SK-N-DZ (cell line): ENCODE data around the gene DYNC1LI1. TPM values are rescaled to one million over a fixed set of nuclear protein-coding genes. Genes with fewer than 3 reads are reported as not detected.

Experiments
- DNase-seq: peaks from one replicate; pipeline ENCODE4 v3.0.0-alpha.2; 2015; ENCODE audit warnings: low spot score
- polyA plus RNA-seq, 2 experiments: library from polyadenylated mRNA; depleted of rRNA; stranded (reverse); fragments of >200 nt; gene quantifications; 2 replicates each; pipeline ENCODE4 v1.2.3, GENCODE V29; 2014

Gene DYNC1LI1
- polyA plus RNA-seq (2014; cell fraction: cytosol; rRNA removed): 77.1 and 81.4 TPM in 2 replicates
- 41.3 and 64.1 TPM in 2 replicates for polyA plus RNA-seq (2014; cell fraction: nucleus; rRNA removed)

GRCh38 chr3:32570421-32571191 is at the start of gene DYNC1LI1:
DYNC1LI1 (minus strand) TSS chr3:32570858; CDS start chr3:32570770, 88 bp downstream.
- DNase-seq: peak; percentile 92

- no peak for DNase-seq
These were observed 48.7 kb upstream of the DYNC1LI1 start for GRCh38 chr3:32619395-32619794.

- DNase-seq: no peak
These were observed 45.8 kb upstream of the DYNC1LI1 start for GRCh38 chr3:32616267-32616962.

DNA sequence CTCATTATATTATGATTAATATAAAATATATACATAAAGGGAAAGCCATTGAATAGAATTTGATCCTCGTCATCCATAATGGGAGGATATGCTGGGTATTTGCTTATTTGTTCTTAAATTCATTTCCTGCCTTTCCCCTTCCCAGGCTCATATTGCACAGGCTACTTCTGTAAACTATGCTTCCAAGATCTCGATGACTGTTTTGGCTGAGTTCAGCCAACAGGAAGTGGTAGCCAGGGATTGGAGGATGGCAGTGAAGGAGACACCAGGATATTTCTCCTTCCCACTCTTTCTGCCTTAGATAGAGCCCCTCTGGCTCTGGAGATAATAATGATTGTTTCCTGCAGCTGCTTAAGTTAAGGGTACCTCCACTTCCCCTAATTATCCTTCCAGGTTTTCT is 44.3 kb upstream of the DYNC1LI1 start:
- DNase-seq: no peak

- DNase-seq: no peak
These were observed 42.5 kb upstream of the DYNC1LI1 start for GRCh38 chr3:32613183-32613582.

DNA sequence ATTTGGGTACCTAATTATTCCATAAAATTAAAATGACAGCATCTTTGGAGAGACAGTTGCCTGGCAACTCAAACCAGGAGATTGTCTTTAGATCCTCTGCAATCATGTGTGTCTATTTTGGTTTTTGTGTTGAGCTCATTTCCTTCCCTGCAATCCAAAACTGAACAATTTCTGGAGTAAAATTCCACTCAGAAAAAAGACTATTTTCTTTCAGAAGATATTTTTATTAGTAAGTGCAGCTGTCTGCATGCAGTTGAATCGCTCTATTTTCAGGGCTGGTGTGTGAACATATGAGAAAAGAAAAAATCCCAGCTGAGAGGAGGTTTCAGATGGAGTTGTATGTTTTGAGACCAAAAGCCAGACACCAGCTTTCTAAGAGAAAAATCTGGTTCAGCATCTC is 41.9 kb upstream of the DYNC1LI1 start:
- DNase-seq: no peak

DNA sequence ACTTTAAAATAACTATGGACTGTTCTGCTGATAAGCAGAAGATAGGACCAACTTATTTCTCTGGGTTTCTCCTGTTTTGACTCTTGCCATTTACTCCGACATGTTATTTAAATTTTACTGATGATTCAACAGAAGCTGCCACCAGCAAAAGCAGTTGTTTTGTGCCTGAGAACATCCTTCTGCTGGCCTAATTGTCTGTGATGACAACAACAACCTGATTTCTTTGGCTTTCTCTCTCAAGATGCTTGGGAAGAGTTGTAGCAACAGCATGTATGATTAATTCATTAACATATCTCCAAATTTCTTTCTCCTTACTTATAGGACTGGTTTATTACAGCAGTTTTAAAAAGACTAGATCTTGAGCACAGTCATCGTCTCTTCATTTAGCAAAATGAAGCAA is 36.9 kb upstream of the DYNC1LI1 start:
- DNase-seq: no peak

DNA sequence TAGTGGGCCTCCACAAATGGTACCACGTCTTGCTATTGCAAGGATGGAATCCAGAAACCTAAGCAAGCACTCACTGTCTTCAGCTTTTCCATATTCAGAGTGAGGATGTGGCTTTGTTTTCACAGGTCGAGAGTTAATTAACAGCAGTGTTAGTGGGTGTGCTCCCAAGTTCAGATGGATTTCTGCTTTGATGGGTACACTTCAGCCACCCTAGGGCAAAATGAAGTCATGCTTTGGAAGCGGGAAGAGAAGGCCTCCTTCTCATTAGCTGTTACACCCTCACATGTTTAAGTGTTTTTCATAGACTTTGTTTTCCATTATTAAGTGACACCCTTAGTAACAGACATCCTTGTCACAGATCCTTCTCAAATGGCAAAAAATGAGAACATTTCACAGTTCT is 36.3 kb upstream of the DYNC1LI1 start:
- no peak for DNase-seq

DNA sequence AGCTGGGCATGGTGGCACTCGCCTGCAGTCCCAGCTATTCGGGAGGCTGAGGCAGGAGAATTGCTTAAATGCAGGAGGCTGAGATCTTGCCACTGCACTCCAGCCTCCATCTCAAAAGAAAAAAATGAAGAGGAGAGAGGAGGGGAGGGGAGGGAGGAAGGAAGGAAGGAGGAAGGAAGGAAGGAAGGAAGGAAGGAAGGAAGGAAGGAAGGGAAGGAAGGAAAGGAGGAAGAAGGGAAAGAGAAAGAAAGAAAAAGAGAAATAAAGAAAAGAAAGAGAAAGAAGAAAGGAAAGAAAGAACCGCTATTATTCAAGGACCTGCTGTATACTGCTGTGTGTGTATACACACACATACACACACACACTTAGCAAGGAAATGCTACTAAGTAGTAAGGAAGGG is 35.6 kb upstream of the DYNC1LI1 start:
- no peak for DNase-seq

DNA sequence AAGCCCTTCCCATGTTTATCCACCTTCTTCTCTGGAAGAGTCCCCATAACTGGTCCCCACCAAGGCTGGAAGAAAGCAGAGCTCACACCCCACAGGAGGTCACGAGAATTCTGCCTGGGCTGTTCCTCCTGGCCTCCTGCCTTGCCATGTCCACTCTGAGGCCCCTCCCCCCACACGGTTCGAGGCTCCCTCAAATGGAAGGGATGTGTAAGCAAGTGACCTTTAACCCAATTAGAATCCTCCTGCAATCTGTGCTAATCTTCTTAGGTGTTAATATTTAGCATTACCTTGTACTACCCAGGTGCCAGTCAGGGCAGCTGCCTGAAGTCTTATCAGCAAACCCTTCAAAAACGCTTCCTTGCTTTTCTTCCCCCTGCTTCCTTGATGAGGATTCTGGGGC is 32.4 kb upstream of the DYNC1LI1 start:
- DNase-seq: no peak

DNA sequence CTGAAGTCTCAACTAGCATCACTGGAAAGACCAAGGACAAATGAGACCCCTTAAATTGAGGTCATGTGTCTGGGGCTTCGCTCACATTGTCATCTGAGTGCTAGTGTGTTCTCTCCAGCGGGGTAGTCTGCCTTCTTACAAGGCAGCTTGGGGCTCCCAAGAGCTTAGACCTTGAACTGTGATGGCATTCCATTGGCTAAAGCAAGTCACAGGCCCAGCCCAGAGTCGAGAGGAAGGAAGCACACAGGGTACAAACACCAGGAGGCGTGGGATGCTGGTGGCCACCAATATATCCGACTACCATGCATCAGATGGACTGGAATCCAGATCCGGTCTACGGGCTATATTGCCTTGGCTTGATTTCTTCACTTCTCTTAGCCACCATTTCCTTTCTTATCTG is 31.5 kb upstream of the DYNC1LI1 start:
- DNase-seq: no peak

DNA sequence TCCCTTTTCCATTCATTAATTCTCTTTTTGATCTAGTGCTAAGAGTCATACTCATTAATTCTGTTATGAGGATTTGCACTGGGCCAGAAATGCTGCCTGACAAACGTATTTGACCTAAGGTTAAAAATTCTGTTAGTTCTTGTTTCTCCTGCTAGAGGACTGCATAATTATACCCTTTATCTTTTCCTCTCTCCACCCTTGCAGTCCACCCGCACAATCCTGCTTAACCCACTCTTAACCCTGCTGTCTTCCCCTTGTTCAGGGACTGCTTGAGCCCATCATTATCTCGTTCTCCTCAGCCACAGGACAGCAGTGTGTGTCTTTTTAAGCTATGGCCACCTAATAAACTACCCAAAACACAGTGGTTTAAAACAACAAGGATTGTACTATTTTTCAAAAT is 31.1 kb upstream of the DYNC1LI1 start:
- DNase-seq: no peak

GRCh38 chr3:32597656-32598055 is 27.0 kb upstream of the DYNC1LI1 start:
- DNase-seq: no peak

GRCh38 chr3:32596909-32597369 is 26.3 kb upstream of the DYNC1LI1 start:
- no peak for DNase-seq

- DNase-seq: no peak
These were observed 25.7 kb upstream of the DYNC1LI1 start for GRCh38 chr3:32596282-32596908.

DNA sequence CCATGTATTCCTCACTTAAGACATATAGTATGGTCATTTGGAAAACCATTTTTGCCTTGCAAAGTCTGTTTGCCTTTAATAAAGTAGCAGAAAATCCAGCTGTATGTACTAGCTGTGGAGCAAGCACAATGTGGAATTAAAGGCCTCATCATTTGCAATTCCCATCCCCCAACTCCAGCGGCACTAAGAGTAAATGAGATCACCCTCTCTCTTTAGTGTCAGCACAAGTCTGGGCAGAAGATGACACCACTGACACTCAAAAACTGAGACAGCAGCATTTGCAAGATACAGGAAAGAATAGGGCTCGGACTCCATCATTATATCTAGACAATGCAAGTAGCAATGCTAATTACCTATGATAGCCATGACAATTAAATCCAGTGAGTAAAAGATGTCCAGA is 24.7 kb upstream of the DYNC1LI1 start:
- no peak for DNase-seq

- DNase-seq: no peak
These were observed 23.4 kb upstream of the DYNC1LI1 start for GRCh38 chr3:32593903-32594525.

DNA sequence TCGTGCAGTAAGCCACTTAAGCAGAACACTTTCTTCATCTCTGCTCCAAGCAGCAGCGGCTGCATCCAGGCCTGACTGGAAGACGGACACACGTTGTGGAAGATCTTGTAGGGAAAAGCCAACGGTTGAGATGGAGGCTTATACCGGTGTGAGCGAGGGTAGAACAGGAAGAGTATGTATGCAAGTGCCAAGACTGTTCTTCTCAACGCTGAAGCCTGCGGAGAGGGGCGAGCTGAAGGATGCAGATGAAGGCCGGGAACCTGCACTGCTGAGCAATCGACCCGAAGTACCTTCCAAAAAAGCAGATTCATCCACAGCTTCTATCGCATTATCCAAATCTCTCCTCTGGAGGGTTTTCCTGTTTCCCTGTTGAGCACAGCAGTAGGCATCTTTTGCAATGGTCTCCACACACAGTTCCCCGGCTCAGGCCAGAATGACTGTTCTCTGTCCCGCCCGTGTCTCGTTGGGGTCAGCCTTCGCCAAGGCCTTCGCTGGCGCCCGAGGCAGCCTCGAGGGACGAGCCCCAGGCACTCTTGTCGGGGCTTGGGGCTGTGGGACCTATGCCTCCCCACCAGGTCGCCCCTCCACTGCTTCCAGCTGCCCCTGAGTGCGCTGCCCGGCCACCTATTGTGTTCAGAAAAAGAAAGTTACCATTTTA is 22.2 kb upstream of the DYNC1LI1 start:
- DNase-seq: no peak

DNA sequence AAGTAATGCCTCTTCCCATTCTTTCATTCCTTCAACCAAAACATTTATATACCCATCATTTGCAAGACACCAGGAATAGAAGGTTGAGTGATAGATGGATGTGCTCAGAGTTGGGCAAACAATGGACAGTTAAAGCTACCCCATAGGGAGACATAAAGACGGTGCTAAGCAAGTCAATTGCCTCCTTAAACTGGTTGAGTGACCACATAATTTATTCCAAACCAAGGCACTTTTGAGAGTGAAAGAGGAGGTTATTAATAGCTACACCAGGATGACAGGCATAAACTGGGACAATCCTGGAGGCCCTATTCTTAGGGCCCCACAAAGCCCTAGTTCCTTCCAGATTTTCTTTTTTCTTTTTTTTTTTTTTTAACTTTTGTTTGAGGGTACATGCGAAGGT is 21.4 kb upstream of the DYNC1LI1 start:
- DNase-seq: no peak

GRCh38 chr3:32591186-32591585 is 20.5 kb upstream of the DYNC1LI1 start:
- no peak for DNase-seq

- DNase-seq: no peak
These were observed 15.7 kb upstream of the DYNC1LI1 start for GRCh38 chr3:32586356-32586755.
